ENCODE data around the gene UBTF. TPM values are rescaled to one million over a fixed set of nuclear protein-coding genes. Genes with fewer than 3 reads are reported as not detected.

UBTF gene
- total RNA-seq, 2 experiments from 2014 or later, result 186 to 195 TPM

GRCh38 chr17:44232061-44232460 is 12.6 kb upstream of the UBTF start:
- ChIA-PET POLR2A (no interaction called here), CTCF (no interaction called here)
- H3K36me3 Mint-ChIP-seq (ENCODE audit: low read depth), result no peaks in the 10 kb centered on the region
- H3K4me1 Mint-ChIP-seq, result peaks cover 8% of the 10 kb centered on the region
- H3K27ac Mint-ChIP-seq, result no peak overlapping the region
- no peak for DNase-seq
- H3K27me3 Mint-ChIP-seq, result peaks cover 13% of the 10 kb centered on the region
- H3K9me3 Mint-ChIP-seq, result no peaks in the 10 kb centered on the region
- no peak overlapping the region for H3K4me3 Mint-ChIP-seq

DNA sequence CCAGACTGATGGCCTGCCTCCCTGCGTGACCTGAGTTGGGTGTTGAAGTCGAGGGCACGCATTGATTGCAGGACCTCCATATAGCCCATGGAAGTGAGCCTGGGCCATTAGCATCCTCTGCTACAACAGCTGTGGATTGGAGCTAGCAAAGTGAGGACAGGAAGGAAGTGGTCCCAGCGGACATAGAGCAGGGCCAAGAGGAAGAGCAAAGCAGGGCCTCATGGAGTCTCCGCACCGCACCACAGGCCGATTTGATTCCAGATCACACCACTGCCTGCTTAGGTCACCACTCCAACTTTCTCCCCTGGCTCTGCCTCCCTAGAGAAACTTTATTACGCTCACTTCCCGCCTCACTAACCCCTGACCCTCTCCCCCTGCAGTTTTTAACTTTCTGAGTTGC is 10.7 kb upstream of the UBTF start:
- Mint-ChIP-seq H3K9me3 (no peaks in the 10 kb centered on the region), H3K27ac (no peak overlapping the region), H3K4me1 (peaks cover 4% of the 10 kb centered on the region), H3K27me3 (peaks cover 7% of the 10 kb centered on the region), H3K4me3 (no peak overlapping the region), H3K36me3 (ENCODE audit: low read depth) (no peaks in the 10 kb centered on the region)
- CTCF ChIA-PET, result interaction anchor here (1.1 to 2.1 kb wide), 2 partner anchors 10 to 20 kb away, joined by 3 to 10 read pairs; partner anchors contain the start of gene UBTF
- no peak for DNase-seq
- POLR2A ChIA-PET, result no interaction called here

GRCh38 chr17:44229090-44229489 is 9.6 kb upstream of the UBTF start:
- H3K27me3 Mint-ChIP-seq, result peaks cover 7% of the 10 kb centered on the region
- H3K9me3 Mint-ChIP-seq, result no peaks in the 10 kb centered on the region
- H3K36me3 Mint-ChIP-seq (ENCODE audit: low read depth), result no peaks in the 10 kb centered on the region
- POLR2A ChIA-PET, result no interaction called here
- H3K4me3 Mint-ChIP-seq, result no peak overlapping the region
- no peak overlapping the region for H3K27ac Mint-ChIP-seq
- CTCF ChIA-PET, result interaction anchor here (1.6 to 2.1 kb wide), 2 partner anchors 11 to 19 kb away, joined by 3 to 10 read pairs; no protein-coding TSS in a partner anchor
- no peaks in the 10 kb centered on the region for H3K4me1 Mint-ChIP-seq
- no peak for DNase-seq

GRCh38 chr17:44223541-44224071 is 4.1 kb upstream of the UBTF start:
- Mint-ChIP-seq H3K27me3 (no peaks in the 10 kb centered on the region), H3K9me3 (no peaks in the 10 kb centered on the region), H3K4me1 (peaks cover 11% of the 10 kb centered on the region), H3K27ac (no peak overlapping the region), H3K4me3 (no peak overlapping the region), H3K36me3 (ENCODE audit: low read depth) (peaks cover 16% of the 10 kb centered on the region)
- CTCF ChIA-PET, result interaction anchor here (0.6 to 1.0 kb wide), 3 partner anchors 13 to 118 kb away, joined by 3 to 4 read pairs (median 4); no protein-coding TSS in a partner anchor
- no peak for DNase-seq
- POLR2A ChIA-PET, result no interaction called here

- CTCF ChIA-PET, result interaction anchor here (0.6 to 5.2 kb wide), 13 partner anchors 9 to 301 kb away, joined by 3 to 56 read pairs (median 3); partner anchors contain the start of genes FAM171A2, GRN and HDAC5
- peak overlapping the region; percentile 92 for H3K27ac Mint-ChIP-seq
- no peaks in the 10 kb centered on the region for H3K9me3 Mint-ChIP-seq
Observed at GRCh38 chr17:44222112-44222869, 2.8 kb upstream of the UBTF start.

GRCh38 chr17:44221862-44222111 is 2.3 kb upstream of the UBTF start:
- DNase-seq, result no peak
- no peaks in the 10 kb centered on the region for H3K9me3 Mint-ChIP-seq
- POLR2A ChIA-PET, result interaction anchor here (0.6 kb wide), 3 partner anchors 13 to 207 kb away, joined by 3 to 9 read pairs (median 3); partner anchors contain the start of gene TMEM101
- H3K27ac Mint-ChIP-seq, result peak overlapping the region; percentile 92
- H3K27me3 Mint-ChIP-seq, result no peaks in the 10 kb centered on the region
- peak overlapping the region; percentile 84 for H3K4me3 Mint-ChIP-seq
- H3K36me3 Mint-ChIP-seq (ENCODE audit: low read depth), result peaks cover 25% of the 10 kb centered on the region
- CTCF ChIA-PET, result interaction anchor here (0.6 to 5.2 kb wide), 15 partner anchors 9 to 167 kb away, joined by 3 to 56 read pairs (median 4); partner anchors contain the start of genes FAM171A2, GRN and HDAC5
- H3K4me1 Mint-ChIP-seq, result peaks cover 15% of the 10 kb centered on the region

More at GRCh38 chr17:44222112-44222869, 2.8 kb upstream of the UBTF start:
- Mint-ChIP-seq H3K4me1 (peaks cover 11% of the 10 kb centered on the region), H3K36me3 (ENCODE audit: low read depth) (peaks cover 21% of the 10 kb centered on the region), H3K4me3 (peak overlapping the region; percentile 84), H3K27me3 (no peaks in the 10 kb centered on the region)
- DNase-seq, result peak; percentile 62
- POLR2A ChIA-PET, result interaction anchor here (0.6 kb wide), 3 partner anchors 13 to 208 kb away, joined by 3 to 9 read pairs (median 3); partner anchors contain the start of gene TMEM101

DNA sequence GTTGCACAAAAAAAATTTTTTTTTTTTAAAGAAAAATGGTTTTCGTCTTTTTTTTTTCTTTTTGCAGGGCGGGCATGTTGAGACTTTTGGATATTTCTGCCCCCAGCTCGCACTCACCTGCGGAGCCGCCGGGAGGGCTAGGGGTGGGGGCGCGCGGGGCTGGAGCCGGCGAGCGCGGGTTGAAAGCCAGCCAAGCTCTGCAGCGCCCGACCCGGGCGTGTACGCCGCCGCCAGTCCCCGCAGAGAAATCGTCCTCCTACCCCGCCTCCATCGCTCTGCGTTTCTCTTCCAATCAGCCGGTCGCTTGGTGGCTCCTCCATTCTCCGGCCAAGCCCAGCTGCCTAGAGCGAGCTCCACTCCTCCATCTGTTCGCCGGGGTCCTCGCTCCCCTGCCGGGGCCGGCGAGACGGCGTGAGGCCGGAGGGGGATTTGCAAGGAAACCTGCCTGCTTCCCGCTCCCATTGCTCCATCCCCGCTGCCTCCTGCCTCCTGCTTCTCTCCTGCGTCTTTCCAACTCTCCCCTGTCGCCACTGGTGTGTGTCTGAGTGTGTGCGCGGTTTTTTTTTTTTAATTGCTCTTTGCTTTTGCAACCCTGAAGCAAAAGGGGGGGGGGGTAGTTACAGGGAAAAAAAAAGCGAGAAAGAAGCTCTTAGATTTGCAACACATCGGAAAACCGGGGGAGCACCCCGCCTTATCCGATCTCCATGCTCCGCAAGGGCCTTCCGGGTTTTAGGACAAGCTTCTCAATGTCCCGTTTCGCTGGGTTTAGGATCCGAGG is 1.8 kb upstream of the UBTF start:
- Mint-ChIP-seq H3K36me3 (ENCODE audit: low read depth) (peaks cover 30% of the 10 kb centered on the region), H3K27me3 (no peaks in the 10 kb centered on the region), H3K27ac (peak overlapping the region; percentile 92), H3K4me3 (peak overlapping the region; percentile 84), H3K4me1 (peaks cover 20% of the 10 kb centered on the region), H3K9me3 (no peaks in the 10 kb centered on the region)
- POLR2A ChIA-PET, result interaction anchor here (0.5 to 0.6 kb wide), 3 partner anchors 19 to 207 kb away, joined by 3 to 9 read pairs (median 6); partner anchors contain the start of gene TMEM101
- CTCF ChIA-PET, result interaction anchor here (0.6 to 5.2 kb wide), 16 partner anchors 10 to 167 kb away, joined by 3 to 56 read pairs (median 4); partner anchors contain the start of genes FAM171A2, GRN and HDAC5
- DNase-seq, result peak; percentile 73

DNA sequence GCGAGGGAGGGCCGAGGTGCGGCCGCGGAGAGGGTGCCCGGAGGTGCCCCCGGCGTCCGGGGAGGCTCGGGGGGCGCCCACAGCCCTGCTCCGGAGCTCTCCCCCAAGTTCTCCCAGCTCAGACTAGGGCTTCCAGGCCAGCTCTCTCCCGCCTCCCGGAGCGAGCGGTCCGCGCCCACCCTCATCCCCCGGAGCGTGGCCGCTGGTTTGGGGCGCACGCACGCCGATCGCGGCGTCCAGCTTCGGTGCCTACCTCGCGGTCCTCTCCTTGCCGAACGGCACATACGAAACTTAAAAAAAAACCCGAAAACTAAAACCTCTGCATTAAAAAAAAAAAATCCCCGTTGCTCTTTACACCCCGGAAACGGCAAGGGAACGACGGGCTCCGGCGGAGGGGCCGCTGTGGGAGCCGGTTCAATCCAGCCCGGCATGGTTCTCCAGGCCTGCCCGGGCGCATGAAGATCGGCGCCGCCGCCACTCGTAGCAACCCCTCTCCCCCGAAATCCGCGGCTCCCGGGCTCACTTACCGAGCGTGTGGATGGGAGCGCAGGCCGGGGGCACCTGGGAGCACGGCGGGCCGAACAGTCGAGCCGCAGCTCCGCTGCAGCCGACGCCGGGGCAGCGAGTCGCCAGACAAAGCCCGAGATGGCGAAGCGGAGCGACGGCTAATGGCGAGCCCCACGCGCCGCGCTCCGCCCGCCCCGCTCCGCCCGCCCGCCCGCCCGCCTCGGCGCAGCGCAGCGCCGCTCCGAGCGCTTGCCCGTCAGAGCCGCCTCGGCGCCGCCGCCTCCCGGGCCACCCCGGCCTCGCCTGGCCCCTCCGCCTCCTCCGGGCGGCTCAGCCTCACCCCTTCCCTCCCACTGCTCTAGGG is 973 bp upstream of the UBTF start:
- peaks cover 38% of the 10 kb centered on the region for H3K36me3 Mint-ChIP-seq (ENCODE audit: low read depth)
- H3K27me3 Mint-ChIP-seq, result no peaks in the 10 kb centered on the region
- ChIA-PET CTCF (interaction anchor here (0.6 to 5.2 kb wide), 13 partner anchors 10 to 125 kb away, joined by 3 to 56 read pairs (median 4); partner anchors contain the start of genes GRN and TMUB2), POLR2A (interaction anchor here (0.6 to 1.3 kb wide), 2 partner anchors 95 to 105 kb away, joined by 3 to 6 read pairs; no protein-coding TSS in a partner anchor)
- peak overlapping the region; percentile 89 for H3K4me3 Mint-ChIP-seq
- H3K27ac Mint-ChIP-seq, result peak overlapping the region; percentile 97
- peaks cover 28% of the 10 kb centered on the region for H3K4me1 Mint-ChIP-seq
- H3K9me3 Mint-ChIP-seq, result no peaks in the 10 kb centered on the region
- peak; percentile 54 for DNase-seq

GRCh38 chr17:44219108-44219615 is 313 bp downstream of the UBTF start:
- CTCF ChIA-PET, result interaction anchor here (0.8 to 5.2 kb wide), 6 partner anchors 9 to 63 kb away, joined by 3 to 56 read pairs (median 4); partner anchors contain the start of gene TMUB2
- Mint-ChIP-seq H3K4me1 (peaks cover 40% of the 10 kb centered on the region), H3K9me3 (no peaks in the 10 kb centered on the region), H3K4me3 (peak overlapping the region; percentile 43), H3K27ac (peak overlapping the region; percentile 41), H3K27me3 (no peaks in the 10 kb centered on the region), H3K36me3 (ENCODE audit: low read depth) (peaks cover 51% of the 10 kb centered on the region)
- DNase-seq, result peak; percentile 68
- POLR2A ChIA-PET, result interaction anchor here (0.7 to 1.3 kb wide), 2 partner anchors 106 to 166 kb away, joined by 4 to 6 read pairs; no protein-coding TSS in a partner anchor

DNA sequence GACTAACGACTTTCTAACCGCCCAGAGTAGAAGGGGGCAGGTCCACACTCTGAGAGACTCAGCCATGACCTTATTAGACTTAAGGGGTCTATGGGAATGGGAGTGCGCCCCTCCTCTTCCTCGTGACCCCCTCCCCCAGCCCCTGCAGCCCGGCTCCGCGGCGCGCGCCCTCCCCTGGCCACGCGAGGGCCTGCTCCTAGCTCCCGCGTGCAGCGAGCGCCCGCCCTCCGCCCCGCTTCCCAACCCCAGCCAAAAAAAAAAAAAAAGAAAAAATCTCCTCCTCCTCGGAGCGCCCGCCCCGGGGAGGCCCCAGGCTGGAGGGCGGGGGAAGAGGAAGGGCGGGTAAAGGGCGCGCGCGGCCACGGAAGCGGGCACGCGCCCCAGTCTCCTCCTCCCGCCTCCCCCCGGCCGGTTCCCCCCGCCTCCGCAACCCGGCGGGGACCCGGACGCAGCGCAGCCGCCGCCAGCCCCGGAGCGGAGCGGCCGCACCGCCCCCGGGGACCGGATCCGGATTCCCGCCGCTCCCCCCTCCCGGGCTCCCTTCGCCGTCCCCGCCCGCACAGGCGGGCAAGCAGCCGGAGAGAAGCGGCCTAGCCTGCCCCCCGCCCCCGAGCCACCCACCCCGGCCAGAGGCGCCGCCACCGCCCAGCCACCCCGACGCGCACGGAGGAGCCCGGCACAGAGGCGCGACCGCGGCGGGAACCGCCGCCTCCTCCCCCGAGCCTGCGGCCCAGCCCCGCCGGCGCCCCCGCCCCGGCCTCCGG is 949 bp downstream of the UBTF start:
- H3K27me3 Mint-ChIP-seq, result no peaks in the 10 kb centered on the region
- peak; percentile 87 for DNase-seq
- peaks cover 46% of the 10 kb centered on the region for H3K4me1 Mint-ChIP-seq
- H3K4me3 Mint-ChIP-seq, result peak overlapping the region; percentile 88
- POLR2A ChIA-PET, result interaction anchor here (0.7 to 1.3 kb wide), 3 partner anchors 8 to 167 kb away, joined by 3 to 6 read pairs (median 4); no protein-coding TSS in a partner anchor
- CTCF ChIA-PET, result interaction anchor here (0.6 to 5.2 kb wide), 14 partner anchors 8 to 133 kb away, joined by 3 to 56 read pairs (median 4); partner anchors contain the start of genes GRN and TMUB2
- peak overlapping the region; percentile 92 for H3K27ac Mint-ChIP-seq
- H3K36me3 Mint-ChIP-seq (ENCODE audit: low read depth), result peaks cover 57% of the 10 kb centered on the region
- no peaks in the 10 kb centered on the region for H3K9me3 Mint-ChIP-seq
